CD4-positive, alpha-beta T cell treated with Interleukin-4 for 4 hours (primary cell): Measurements from ENCODE around the gene PAFAH1B2.
A peak's percentile ranks its signal among the peaks of the same experiment; 100 is the strongest.
"Not testable (repeated sequence)": the region's sequence is repeated elsewhere in the genome, so short reads cannot be mapped to it uniquely, and the experiment has no call there.

ENCODE experiments used
- DNase-seq: peaks from one replicate; pipeline ENCODE4 v3.0.0-alpha.2; 2020

Gene PAFAH1B2

DNA sequence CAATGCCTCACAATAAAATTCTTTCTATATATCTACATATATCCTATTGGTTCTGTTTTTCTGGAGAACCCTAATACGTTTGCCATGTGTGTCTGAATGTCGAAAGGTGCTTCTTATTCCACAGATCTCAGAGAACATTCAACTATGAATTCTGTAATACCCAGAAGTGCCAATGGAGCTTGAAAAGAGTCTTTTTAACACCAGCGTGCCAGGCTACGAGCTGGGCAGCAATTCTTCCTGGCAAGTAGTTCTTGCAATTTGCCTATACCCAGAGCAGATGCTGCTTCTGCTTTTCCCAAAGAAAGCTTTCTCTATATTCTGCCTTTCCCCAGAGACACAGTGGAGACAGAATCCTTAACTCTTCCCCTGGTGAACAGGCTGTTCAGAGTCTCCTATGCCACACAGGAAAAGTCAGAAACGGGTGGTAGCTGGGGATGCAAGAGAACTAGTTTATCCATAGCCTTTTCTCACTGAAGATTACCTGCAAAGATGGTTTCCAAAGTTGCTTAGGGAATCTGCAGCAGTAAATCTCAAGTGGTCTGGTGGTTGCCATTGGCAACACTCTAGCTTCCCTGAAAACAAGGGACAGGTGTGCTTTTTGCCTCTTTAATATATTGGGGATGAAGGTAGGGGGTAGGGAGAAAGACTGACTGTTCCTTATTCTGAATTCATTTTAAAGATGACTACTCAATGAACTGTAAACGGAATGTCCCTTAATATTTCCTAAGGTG, 16.8 kb upstream of the PAFAH1B2 start:
- no peak for DNase-seq

DNA sequence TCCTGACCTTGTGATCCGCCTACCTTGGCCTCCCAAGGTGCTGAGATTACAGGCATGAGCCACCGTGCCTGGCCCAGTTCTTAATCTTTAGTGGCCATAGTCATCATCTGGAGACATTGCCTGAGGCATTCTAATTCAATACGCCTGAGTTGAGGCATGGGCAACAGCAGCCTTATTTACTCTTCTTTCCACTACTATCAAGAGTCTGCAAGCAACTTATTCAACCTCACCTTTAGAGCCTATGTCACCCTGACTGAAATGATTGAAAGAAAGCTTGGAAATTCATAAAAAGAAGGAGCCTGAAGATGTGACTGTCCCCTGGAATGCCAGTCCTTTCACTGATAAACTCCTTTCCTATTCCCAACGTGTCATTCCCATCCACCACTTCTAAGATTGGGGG, 15.8 kb upstream of the PAFAH1B2 start:
- DNase-seq: no peak

DNA sequence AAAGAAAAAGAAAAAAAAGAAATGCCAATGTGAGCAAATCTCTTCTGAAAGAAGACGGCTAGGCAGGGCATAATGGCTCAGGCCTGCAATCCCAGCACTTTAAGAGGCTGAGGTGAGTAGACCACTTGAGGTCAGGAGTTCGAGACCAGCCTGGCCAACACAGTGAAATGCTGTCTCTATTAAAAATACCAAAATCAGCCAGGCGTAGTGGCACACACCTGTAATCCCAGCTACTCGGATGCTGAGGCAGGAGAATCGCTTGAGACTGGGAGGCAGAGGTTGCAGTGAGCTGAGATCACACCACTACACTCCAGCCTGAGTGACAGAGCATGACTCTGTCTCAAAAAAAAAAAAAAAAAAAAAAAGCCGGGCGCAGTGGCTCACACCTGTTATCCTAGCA, 13.7 kb upstream of the PAFAH1B2 start:
- DNase-seq: not testable (repeated sequence)

DNA sequence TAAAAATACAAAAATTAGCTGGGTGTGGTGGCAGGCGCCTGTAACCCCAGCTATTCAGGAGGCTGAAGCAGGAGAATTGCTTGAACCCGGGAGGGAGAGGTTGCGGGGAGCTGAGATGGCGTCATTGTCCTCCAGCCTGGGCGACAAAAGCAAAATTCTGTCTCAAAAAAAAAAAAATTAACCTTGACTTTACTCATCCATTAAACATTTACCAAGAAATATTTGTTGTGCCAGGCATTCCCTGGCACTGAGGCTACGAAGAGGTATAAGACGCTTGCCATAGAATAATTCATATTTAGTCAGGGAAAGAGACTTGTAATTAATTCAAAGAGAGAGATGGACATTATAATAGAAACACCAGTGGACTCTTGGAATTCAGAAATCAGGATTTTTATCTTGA, 13.2 kb upstream of the PAFAH1B2 start:
- DNase-seq: no peak

DNA sequence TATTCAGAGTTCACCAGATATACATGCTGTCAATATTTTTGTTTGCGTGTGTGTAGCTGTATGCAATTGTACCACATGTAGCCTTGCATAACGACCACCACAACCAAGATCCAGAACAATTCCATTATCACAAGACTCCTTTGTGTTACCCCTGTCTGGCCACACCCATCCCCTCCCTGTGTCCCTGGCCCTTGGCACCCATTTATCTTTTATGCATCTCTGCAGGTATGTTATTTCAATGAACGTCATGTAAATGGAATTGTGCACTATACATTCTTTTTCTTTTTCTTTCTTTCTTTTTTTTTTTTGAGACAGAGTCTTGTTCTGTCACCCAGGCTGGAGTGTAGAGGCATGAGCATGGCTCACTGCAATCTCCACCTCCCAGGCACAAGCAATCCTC, 9.7 kb upstream of the PAFAH1B2 start:
- no peak for DNase-seq

DNA sequence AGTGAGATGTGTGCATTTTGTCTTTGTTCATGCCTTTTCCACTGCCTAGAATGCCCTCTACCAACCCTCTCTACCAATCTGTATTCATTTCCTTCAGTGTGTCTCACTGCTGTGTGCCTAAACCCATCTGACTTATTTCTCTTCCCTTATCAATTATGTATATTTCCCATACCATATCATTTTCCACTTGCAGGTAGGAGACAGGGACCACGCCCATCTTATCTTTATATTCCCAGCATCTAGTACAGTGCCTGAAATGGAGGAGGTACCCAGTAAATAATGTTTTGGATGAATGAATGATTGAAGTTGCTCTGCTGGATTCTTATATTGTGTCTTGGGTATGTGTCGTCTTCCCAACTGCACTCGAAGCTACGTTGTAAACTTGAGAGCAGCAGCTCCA, 9.1 kb upstream of the PAFAH1B2 start:
- not testable (repeated sequence) for DNase-seq

DNA sequence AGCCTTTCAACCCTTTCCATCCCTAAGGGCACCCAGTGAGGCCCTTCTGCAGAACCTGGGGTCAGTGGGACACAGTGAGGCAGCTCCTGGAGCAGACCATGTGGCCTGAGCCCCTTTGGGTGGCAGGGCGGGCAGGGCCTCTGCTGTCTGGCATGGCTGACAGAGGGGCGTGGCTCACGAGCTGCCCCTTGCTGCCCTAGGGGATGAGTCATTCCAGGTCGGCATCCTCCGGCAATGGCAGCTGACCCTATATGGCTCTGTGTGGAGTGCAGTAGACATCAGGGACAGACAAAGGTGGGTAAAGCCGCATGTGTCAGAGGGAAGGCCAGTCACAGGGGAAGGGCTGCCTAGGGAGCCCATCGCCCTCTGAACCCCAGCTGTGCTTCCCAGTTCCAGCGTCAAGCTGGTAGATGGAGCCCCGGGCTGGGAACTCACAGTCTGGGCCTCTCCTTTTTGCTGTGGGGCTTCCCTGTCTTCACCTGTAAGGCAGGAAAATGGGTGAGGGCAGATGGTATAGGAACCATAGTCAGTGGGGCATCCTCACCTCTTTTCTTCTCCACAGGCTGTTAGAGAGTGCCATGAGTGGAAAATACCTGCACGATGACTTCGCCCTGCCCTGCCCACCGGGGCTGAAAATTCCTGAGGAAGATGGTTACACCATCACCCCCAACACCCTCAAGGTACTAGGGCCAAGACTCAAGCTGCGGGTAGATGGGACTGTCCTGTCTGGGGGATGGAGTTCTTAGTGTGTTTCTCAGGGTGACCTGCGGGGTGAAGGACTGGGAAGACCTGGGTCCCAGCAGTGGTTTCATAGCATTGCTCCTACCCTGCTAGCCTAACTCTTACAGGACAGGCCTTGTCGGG, 6.6 kb upstream of the PAFAH1B2 start:
- DNase-seq: not testable (repeated sequence)

DNA sequence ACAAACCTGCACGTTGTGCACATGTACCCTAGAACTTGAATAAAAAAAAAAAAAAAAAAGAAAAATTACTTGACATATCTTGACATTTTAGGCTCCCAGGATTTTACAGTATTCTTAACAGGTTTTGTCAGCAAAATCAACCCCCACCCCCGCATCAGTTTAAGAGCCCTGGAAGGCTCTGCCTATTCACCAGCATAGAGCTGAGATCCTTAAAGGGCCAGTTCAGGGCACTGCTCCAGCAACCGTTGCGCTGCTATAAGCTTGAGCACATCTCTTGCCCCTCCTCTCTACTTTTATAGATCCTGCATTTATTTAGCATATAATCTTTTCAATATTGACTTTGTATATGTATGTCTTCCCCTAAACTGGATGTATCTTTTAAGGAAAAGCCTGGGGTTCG, 697 bp upstream of the PAFAH1B2 start:
- DNase-seq: peak; percentile 5

DNA sequence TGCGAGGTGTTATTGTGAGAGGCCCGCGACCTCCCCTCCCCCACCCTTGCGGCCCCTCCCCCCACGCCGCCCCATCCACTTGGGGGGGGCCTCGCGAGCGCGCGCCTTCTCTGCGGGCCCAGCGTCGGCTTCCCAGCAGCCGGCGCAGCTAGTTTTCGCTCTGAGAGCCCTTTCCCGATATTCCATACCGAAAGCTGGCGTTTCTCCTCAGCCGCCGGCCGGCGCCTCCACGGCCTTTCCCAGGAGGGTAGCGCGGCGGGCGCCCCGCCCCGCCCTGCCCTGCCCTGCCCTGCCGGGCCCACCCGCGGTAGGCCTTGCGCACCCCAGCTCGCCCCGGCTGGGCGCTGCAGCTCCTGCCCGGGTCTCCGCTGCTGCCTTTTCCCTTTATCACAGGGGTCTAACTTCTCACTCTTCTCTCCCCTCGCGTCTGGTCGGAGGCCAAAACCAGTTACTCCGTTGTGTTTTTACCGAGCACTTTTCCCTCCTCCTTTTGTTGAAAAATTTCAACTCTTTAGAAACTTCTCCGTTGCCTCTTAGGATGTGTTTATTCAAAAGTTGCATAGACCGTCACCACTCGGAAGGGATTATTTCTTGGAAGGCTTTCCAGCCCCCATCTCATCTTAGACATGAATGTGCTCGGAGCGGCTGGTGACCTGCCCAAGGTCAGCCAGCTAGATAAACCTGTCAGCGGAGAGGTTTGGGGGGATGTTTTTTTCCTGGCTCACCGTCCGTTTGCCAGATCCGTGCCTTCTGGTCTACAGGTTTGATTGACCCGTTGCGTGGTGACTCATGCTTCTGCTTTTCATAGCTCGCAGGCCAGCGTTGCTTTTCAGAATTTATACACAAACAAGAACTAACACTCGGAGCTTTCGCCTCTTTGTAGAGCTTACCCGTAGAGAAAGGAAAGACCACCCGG, 648 bp downstream of the PAFAH1B2 start:
- peak; percentile 36 for DNase-seq

DNA sequence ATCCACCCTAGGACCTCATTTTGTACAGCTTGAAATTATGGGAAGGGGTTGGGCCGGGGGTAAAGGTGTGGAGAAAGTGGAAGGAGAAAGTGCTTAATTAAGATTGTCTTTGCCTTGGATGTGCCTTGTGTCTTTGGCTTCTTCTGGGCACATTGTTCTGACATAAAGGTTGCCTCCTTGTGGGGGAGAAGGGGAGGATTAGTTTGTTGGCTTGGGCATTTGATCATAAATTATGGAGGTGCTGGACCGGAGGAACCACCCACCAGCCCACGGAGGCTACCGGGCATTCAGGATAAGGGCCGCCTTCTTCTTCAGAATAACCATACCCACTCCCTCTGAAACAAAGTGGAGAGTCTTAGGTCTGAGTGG, 1.3 kb downstream of the PAFAH1B2 start:
- DNase-seq: peak; percentile 17

DNA sequence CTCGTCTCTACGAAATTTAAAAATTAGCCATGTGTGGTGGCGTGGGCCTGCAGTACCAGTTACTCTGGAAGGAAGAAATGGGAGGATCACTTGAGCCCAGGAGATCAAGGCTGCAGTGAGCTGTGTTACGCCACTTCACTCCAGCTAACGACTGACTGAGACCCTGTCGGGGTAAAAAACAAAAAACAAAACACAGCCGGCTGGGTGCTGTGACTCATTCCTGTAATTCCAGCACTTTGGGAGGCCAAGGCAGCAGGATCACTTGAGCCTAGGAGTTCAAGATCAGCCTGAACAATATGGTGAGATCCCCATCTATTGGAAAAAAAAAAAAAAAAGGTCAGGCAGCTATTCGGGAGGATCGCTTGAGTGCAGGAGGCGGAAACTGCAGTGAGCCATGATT, 2.4 kb downstream of the PAFAH1B2 start:
- DNase-seq: no peak

DNA sequence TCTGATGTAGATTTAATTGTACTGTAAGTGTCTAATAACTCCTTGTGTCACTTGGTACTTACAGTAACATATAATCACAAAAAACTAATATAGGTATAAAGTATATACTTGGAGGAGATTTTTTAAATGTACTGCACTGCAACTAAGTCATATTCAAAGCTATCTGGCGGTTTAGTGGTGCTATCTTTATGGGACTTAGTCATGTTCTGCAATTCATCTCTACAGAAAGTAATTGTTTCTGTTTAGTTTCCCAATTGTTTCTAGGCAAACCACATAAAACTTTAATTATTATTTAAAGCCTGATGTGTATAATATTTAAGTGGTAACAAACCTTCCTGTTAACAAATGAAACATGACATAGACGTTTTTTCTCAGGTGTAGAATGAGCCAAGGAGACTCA, 8.0 kb downstream of the PAFAH1B2 start:
- no peak for DNase-seq

DNA sequence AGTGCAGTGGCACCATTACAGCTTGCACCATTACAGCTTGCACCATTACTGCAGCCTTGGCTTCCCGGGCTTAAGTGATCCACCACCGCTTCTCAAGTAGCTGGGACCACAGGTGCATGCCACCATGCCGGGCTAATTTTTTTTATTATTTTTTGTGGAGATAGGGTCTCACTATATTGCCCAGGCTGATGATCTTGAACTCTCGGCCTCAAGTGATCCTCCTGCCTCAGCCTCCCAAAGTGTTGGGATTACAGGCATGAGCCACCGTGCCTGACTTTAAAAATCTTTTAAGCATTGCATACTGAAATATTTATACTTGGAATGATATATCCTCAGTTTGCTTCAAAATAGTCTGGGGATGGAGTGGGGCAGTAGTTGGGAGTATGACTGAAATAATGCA, 10.4 kb downstream of the PAFAH1B2 start:
- no peak for DNase-seq

DNA sequence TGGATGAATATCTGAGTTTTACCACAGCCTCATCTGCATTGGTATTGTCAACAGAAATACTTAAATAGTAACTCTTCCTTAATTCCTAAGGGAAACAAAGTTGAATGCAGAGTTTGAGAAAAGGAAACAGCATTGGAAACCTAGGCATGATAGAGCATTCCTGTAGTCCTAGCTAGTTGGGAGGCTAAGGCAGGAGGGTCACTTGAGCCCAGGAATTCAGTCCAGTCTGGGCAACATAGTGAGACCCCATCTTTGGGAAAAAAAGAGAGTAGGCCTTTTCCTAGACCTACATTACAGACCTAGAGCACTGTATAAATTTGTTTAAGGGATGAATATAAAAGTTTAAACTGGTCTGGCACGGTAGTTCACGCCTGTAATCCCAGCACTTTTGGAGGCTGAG, 13.4 kb downstream of the PAFAH1B2 start:
- DNase-seq: no peak

DNA sequence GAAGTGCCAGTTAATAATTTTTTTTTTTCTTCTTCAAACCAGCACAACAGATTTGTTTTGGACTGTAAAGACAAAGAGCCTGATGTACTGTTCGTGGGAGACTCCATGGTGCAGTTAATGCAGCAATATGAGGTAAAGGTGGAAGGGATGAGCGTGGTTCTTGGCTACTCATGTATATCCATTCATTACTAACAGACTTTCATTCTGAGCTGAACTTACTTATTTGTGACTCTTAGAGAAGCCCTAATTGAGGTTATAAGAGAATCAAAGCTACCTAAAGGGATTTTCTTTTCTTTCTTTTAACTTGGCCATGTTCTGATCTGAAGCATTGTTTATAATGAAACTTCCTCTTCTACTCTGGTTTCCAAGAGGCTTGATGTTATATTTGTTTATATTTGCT, 15.8 kb downstream of the PAFAH1B2 start:
- no peak for DNase-seq

DNA sequence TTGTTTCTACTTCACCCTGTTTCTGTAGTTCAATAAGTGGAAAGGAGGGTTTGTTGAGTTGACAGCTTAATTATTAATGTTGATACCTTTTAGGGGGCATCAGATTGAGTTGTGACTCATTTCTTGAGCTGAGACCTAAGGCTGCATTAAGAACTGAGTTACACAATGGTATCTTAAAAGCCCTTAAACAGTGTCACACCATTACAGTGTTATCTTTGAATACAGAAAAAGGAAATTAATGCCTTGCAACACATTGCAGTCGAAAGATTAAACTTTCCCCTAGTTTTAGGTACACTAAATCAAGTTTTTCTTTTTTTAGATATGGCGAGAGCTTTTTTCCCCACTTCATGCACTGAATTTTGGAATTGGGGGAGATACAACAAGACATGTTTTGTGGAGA, 16.7 kb downstream of the PAFAH1B2 start:
- DNase-seq: no peak

DNA sequence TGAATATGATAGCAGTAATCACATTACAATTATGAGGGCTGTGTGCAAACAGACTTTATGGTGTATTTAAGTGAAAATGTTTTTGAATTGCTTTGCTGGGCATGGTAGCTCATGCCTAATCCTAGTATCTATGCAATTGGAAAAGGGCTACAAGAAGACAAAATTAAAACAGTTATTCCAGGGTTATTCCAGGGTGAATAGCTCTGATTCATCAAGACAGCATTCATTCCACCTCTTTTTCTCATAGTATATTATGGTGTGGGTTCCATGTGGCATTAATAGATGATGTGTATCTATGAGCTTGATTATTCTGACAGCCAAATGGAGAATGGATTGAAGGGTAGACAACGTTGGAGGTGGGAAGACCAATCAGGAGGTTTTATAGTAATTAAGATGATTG, 22.4 kb downstream of the PAFAH1B2 start:
- no peak for DNase-seq

DNA sequence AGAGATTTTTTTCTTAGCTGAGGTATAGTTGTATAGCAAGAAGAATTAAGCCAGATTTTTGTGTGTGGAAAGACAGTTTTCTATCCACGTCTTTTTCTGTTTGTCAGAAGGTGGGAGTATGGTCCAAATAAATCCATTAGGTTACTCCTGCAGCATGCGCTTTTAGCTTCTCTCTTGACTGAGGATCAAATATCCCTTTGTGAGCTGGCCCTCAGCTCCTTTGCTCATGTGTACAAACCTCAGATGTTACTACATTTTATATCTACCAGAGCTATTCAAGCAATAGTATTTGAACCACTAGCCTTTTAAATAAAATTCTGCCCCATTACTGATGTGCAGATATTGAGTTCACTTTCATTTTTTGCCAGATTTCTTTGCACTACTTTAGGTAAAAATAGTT, 25.6 kb downstream of the PAFAH1B2 start:
- DNase-seq: no peak

DNA sequence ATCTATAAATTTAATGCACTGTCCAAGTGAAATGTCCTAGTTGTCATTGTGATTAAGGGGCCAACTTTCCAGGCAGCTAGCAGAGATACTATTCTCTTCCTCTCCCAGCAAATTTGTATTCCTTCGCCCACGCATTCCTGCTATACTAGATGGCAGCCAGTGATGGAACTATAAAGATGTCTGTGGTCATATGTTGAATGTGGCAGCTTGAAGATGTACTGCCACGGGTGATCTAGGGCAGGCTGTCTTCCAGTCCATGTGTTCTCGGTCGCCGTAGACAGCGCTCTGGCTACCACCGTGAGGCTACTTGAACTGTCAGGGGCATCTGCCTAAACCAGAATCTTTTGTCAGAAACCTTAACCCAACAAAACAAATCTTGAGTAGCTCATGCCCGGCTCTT, 26.1 kb downstream of the PAFAH1B2 start:
- no peak for DNase-seq

DNA sequence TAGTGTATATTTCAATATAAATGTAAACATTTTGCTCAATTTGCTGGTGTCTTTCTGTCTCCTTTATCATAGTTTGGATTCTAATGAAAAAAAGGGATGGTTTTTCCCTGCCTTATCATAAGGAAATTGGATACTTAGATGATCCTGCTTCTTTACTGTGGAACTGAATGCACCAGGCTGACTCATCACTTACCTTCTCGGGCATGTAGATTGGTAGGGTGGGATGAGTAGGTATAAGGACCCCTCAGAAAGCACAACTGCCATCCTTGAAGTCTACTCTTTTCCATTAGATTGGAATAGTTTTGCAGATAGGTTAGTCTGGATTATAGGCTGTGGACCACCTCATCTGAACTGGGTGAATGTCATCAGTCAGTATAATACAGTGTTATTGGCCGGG, 26.9 kb downstream of the PAFAH1B2 start:
- DNase-seq: no peak

DNA sequence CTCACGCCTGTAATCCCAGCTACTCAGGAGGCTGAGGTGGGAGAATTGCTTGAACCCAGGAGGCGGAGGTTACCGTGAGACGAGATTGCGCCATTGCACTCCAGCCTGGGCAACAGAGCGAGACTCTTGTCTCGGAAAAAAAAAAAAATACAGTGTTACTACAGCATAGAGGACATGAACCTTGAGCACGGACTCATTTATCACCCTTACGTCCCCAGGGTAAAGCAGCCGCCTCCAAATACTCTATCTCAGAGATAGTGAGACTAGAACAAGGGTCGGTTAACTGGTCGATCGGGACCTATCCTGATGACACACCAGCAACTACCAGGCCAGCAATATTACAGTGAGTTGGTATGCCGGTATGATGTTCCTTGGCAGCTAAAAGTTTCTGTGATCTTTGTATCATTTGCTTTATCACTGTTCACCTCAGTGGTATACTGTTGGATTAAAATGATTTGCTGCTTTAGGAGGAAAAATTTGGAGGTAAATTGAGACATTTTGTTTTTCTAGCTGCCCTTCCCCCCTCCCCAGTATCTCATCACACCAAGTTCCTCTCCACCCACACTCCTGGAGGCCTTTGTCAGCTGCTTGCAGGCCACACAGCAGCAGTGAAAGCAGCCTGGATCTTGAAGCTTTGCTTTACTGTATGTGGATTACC, 27.4 kb downstream of the PAFAH1B2 start:
- DNase-seq: no peak

DNA sequence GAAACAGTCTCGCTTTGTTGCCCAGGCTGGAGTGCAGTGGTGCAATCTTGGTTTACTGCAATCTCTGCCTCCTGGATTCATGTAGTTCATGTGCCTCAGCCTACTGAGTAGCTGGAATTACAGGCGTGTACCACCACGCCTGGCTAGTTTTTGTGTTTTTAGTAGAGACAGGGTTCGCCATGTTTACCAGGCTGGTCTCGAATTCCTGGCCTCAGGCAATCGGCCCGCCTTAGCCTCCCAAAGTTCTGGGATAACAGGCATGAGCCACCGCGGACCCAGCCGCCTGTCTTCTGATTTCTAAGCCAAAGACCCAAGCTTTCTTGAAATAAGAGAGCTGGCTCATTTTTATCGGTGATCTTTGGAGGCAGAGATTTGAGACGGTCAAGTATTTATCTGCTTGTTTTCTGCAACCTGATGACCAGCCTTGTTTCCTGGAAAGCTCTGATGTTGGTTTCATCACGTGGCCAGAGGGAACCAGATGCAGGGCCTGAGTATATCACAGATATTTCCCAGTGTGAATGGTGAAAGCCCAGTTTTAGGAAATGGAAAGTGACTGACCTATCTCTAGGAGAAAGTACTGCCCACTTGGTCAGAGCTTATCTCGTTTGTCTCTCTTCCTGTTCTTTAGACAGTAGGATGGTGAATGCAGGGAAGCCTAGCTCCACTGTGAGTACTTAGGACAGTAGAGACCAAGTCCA, 28.8 kb downstream of the PAFAH1B2 start:
- no peak for DNase-seq
